ENCODE results near the gene EXOSC5.
A peak's percentile ranks its signal among the peaks of the same experiment; 100 is the strongest.
"Not testable (repeated sequence)": the region's sequence is repeated elsewhere in the genome, so short reads cannot be mapped to it uniquely, and the experiment has no call there.

EXOSC5 gene

GRCh38 chr19:41364524-41365391, 32.4 kb downstream of the EXOSC5 start:
- no peak for DNase-seq

- DNase-seq: peak; percentile 99
These were observed 33.2 kb downstream of the EXOSC5 start, which contains the start of gene B9D2 for GRCh38 chr19:41363753-41364523. B9D2 (minus strand) TSS chr19:41364149; CDS start chr19:41363519, 630 bp downstream.

DNA sequence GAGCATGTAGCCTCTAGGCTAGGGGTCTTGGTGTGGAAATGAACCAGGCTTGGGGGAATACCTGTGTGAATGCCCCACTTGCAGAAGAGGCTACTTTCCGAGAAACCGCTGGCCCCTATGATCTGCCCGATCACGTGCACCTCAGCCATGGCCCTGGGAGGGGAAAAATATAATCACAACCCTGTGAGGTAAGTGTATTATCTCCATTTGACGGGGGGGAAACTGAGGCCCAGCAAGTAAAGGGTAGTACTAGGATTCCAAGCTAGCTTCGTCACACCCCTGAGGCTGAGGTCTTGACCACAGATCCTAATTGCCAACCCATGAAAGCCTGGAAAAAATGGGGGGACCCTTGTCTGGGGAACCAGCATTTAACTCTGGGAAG, 33.8 kb downstream of the EXOSC5 start:
- DNase-seq: no peak

- no peak for DNase-seq
These were observed 34.9 kb downstream of the EXOSC5 start for GRCh38 chr19:41362143-41362847.

- DNase-seq: no peak
These were observed 37.4 kb downstream of the EXOSC5 start for GRCh38 chr19:41359741-41360140.

DNA sequence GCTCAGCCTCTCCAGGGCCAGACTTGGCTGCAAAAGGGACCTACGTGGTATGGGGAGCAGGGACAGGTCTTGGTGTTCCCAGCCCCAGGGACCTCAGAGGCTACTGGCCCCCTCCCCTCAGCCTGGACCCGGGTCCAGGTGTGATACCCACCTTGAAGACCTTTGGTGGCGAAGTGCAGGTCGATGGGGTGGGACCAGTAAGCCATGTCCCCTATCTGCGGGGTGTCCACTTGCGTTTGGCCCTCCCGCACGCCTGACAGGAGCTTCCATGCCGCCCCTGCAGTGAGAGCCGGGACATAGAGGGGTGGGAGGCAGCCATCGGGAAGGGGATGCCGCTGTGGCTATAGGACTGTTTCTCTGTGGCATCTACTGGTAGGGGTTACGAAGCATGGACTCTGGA, 39.4 kb downstream of the EXOSC5 start:
- no peak for DNase-seq

DNA sequence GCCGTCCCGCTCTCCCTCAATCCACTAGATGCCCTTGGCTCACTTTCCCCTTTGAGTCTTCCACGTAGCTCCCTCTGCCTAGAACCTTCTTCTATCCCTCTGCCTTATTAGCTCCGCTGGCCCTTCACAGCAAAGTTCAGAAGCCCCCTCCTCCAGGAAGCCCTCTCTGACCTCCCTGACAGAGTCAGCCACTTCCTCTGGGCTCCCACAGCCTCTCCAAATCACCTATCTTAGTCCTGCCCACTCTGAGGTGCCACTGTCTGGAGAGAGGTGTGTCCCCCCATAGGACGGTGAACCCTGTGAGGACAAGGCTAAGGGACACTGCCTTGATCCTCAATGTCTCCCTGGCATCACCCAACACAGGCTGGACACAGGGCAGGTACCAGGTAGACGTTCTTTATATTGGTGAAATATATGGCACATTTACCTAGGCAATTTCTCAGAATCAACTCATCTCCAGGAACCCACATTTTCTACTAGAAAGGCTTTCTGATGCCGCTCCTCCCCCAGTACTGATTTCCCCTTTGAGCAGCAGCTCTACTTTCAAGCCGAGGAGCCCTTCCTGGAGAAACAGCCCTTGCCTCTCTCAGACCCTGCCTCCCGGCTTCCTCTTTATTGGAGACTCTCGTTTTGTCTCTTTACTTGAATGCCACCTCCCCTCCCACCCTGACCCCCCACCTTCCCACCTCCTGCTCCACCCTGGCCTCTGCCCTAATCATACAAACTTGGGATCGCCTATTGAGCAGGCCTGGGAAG, 40.0 kb downstream of the EXOSC5 start:
- DNase-seq: no peak

- no peak for DNase-seq
These were observed 41.4 kb downstream of the EXOSC5 start for GRCh38 chr19:41355802-41356201.

- DNase-seq: no peak
These were observed 42.1 kb downstream of the EXOSC5 start for GRCh38 chr19:41355035-41355434.

DNA sequence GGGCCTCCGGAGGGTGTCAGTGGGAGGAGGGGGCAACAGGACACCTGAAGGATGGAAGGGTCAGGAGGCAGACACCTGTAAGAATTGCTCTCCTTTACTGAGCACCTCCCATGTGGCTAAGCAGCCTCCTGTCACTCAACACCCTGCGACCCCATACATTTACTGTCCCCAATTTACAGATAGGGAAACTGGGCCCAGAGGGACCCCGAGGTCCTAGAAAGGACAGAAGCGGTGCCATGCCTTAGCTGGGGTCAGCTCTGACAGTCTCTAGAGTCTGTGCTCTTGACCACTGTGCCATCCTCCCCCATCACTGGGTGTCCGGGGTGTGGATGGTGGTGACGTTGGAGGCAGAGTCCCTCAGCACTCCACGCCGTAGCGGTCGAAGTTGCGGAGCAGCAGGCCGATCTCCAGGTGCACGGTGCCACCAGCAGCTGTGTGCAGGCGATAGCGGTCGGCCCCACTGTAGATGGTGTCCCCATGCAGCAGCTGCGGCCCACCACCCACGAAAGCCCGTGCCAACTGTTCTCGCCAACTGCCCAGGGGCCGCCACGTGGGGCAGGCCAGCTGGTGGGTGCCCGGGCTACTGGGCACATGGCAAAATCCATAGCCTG, 42.7 kb downstream of the EXOSC5 start:
- DNase-seq: no peak

DNA sequence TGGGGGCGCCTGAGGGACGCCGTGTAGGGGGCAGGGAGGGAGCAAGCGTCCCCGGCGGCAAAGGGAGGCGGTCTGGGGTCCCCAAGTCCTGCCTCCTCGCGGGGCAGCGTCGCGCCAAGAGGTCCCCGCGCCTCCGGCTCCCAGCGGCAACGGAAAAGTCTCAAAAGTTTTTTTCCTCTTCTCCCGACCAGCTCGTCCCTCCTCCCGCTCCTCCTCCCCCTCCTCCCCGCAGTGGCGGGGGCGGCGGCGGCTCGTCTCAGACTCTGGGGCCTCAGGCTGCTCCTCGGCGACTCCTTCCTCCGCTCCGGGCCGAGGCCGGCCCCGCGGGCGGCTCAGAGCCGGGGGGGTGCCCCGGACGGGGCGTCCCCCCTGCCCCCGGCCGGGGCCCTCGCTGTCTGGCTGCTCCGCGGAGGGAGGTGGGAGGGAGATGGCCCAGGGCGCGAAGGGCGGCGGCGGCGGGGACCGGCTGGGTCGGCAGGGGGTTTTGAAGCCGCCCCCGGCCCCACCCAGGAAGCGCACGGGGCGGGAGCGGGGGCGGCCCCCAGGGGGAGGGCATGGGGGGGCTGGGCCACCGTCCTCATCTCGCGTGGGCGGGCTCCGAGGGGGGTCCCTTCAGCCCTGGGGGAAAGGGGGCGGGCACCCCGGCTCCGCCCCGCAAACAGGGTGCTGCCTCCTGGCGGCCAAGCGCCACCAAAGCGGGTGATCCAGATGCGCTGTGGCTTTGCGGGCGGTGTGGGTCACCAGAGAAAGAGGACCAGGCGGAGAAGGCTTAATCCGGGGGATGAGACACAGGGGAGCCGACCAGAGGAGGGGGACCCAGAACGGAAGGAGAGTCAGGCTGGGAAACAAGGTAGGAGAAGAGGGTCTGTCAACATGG, 43.5 kb downstream of the EXOSC5 start, which contains the start of gene TGFB1:
TGFB1 (minus strand) TSS at position 457 of the 877 bp plus-strand sequence. CDS start 878 bp downstream, outside the sequence.
- peak; percentile 94 for DNase-seq

- DNase-seq: peak; percentile 85
These were observed 44.3 kb downstream of the EXOSC5 start for GRCh38 chr19:41352609-41353465.

GRCh38 chr19:41352279-41352608, 44.9 kb downstream of the EXOSC5 start:
- no peak for DNase-seq

DNA sequence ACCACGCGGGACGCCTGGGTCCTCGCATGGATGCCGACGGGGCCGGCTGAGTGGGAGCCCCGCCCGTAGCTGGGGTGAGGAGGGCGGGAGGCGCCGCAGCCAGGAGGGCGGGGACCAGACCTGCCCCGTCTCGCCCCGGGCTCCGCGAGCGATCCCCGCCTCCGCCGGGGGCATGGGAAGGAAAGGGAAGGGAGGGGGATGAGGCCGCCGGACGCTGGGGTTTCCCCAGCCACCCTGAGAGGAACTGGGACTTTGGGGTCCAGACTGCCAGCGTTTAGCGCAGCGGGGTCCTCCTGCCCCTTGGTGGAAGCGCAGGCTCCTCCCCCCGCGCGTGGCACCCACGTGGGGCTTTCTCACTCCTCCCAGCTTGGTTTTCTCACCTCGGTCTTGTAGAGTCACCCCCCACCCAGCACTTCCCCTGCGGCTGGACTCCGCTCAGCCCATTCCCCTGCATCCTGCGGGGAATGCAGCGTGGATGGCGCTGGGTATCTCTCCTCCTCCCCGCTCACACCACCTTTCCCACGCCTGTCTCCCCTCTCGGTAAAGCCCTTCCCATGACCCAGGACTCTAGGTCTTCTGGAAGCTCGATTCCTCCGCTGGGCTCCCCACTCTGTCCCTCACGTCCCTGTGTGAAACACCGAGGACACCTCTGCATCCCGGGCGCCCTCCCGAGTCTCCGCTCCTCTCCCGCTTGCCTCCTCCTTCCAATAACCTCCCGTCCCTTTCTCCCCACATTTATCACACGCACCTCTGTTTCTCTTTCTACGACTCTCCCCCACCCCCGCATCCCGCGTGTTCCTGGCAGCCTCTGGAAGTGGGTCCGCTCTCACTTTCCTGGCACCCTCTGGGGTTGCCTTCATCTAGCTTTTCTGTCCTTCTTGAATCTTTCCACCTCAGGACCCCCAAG, 45.6 kb downstream of the EXOSC5 start:
- peak; percentile 86 for DNase-seq

- DNase-seq: peak; percentile 37
These were observed 46.3 kb downstream of the EXOSC5 start for GRCh38 chr19:41350735-41351338.

GRCh38 chr19:41346916-41347315, 50.2 kb downstream of the EXOSC5 start:
- DNase-seq: not testable (repeated sequence)

DNA sequence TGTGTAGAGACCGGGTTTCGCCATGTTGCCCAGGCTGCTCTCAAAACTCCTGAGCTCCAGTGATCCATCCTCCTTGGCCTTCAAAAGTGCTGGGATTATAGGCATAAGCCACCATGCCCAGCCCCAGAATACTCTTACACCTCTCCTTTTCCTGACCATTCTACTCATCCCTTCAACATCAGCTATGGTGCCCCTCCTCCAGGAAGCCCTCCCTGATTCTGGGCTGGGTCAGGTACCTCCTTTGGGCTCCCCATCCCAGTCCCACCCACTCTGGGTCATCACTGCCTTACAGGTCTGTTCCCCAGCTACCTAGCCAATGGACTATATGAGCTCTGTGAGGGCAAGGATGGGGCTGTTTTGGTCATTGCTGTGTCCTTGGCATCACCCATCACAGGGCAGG, 53.0 kb downstream of the EXOSC5 start:
- no peak for DNase-seq
